Vagina (tissue), 2 donors: Measurements from ENCODE around the gene WEE1. TPM values are rescaled to one million over a fixed set of nuclear protein-coding genes. Genes with fewer than 3 reads are reported as not detected.

ENCODE experiments used
- DNase-seq, 2 donors: peaks; one replicate each; pipeline ENCODE4 v3.0.0-alpha.2; 2017; ENCODE audit errors: extremely low spot score in 2 of 2
- H3K27ac ChIP-seq: fragments of 200-600 bp; sonication (generic); one replicate; pipeline ENCODE4 v1.5.1; 2019
- H3K27me3 ChIP-seq: fragments of 200-600 bp; sonication (generic); one replicate; pipeline ENCODE4 v1.5.1; 2019
- H3K36me3 ChIP-seq, 2 donors: fragments of 200-600 bp; sonication (generic); one replicate each; pipeline ENCODE4 v1.5.1; 2017 to 2019
- H3K4me1 ChIP-seq: fragments of 200-600 bp; sonication (generic); one replicate; pipeline ENCODE4 v1.5.1; 2019
- H3K4me3 ChIP-seq, 2 donors: fragments of 200-600 bp; sonication (generic); 1 replicate in 1 of 2; 2 replicates in 1 of 2; pipeline ENCODE4 v1.5.1; 2016 to 2019
- H3K9me3 ChIP-seq: fragments of 200-600 bp; sonication (generic); one replicate; pipeline ENCODE4 v1.5.1; 2019
- CTCF ChIP-seq, 3 experiments: fragments of 450-650 bp in 2 of 3; fragments of 200-600 bp in 1 of 3; sonication (generic) in 1 of 3; IDR thresholded peaks; one replicate each; pipeline ENCODE4 v1.5.1; 2017 to 2019; ENCODE audit warnings: antibody characterized with exemption in 3 of 3, mild to moderate bottlenecking in 2 of 3, moderate library complexity in 2 of 3
- POLR2A ChIP-seq, 2 donors: fragments of 450-650 bp; IDR thresholded peaks; one replicate each; pipeline ENCODE4 v1.6.1; 2017; ENCODE audit warnings: antibody characterized with exemption in 2 of 2, mild to moderate bottlenecking in 2 of 2, moderate library complexity in 2 of 2
- POLR2AphosphoS5 ChIP-seq, 2 donors: sonication (generic); formaldehyde crosslinking; IDR thresholded peaks; one replicate each; pipeline ENCODE4 v1.9.0; 2017; ENCODE audit warnings: antibody characterized with exemption in 2 of 2, mild to moderate bottlenecking in 2 of 2, low read depth in 1 of 2; ENCODE audit not compliant: insufficient read depth in 1 of 2
- intact Hi-C: fragments of 100-400 bp; cut with DNase I; formaldehyde crosslinking; loops from one replicate; pipeline ENCODE4 v1.15.1; 2023
- total RNA-seq: library from RNA; depleted of rRNA; stranded (reverse); fragments of >200 nt; gene quantifications from one replicate; pipeline ENCODE4 v1.2.3, GENCODE V29; 2016

WEE1 gene
- total RNA-seq, result 22.1 TPM

- TF ChIP-seq CTCF (IDR thresholded peaks at IDR 0.05) (no peak), POLR2AphosphoS5 (IDR thresholded peaks at IDR 0.05; ENCODE audit: insufficient read depth in 1 of 2, low read depth in 1 of 2) (peak; percentile 79 to 97), POLR2A (IDR thresholded peaks at IDR 0.05) (peak; percentile 48 to 77)
- Histone ChIP-seq H3K4me3 (peak within 1 kb of the TSS; percentile 80 to 87), H3K4me1 (peaks cover 63% of the 10 kb centered on the region), H3K27me3 (no peaks in the 10 kb centered on the region), H3K36me3 (peaks cover 0 to 1% of the 10 kb centered on the region in 2 donors), H3K27ac (peak within 1 kb of the TSS; percentile 99), H3K9me3 (no peaks in the 10 kb centered on the region)
- intact Hi-C loops, result loop anchor here (5.0 kb wide), 1 partner anchor 39 kb away; no protein-coding TSS in a partner anchor
- peak; percentile 98 to 99 for DNase-seq
These were observed at the start of gene WEE1 for GRCh38 chr11:9573052-9573774. Gene WEE1 (plus strand): TSS chr11:9573670. CDS start chr11:9573934, 264 bp downstream.

- no peaks in the 10 kb centered on the region for H3K9me3 ChIP-seq
- no peak for DNase-seq
- no peak overlapping the region for H3K27ac ChIP-seq
- H3K4me3 ChIP-seq, result no peak overlapping the region
- TF ChIP-seq CTCF (IDR thresholded peaks at IDR 0.05) (no peak), POLR2A (IDR thresholded peaks at IDR 0.05) (no peak), POLR2AphosphoS5 (IDR thresholded peaks at IDR 0.05; ENCODE audit: insufficient read depth in 1 of 2, low read depth in 1 of 2) (no peak)
- H3K36me3 ChIP-seq, result peaks cover 0 to 21% of the 10 kb centered on the region in 2 donors
- intact Hi-C loops, result no loop called here
- H3K4me1 ChIP-seq, result peaks cover 25% of the 10 kb centered on the region
- H3K27me3 ChIP-seq, result no peaks in the 10 kb centered on the region
These were observed 49.5 kb upstream of the WEE1 start for GRCh38 chr11:9524001-9524400.

- peaks cover 0 to 21% of the 10 kb centered on the region in 2 donors for H3K36me3 ChIP-seq
- no peaks in the 10 kb centered on the region for H3K27me3 ChIP-seq
- intact Hi-C loops, result no loop called here
- no peak overlapping the region for H3K4me3 ChIP-seq
- DNase-seq, result no peak
- peaks cover 36% of the 10 kb centered on the region for H3K4me1 ChIP-seq
- H3K9me3 ChIP-seq, result no peaks in the 10 kb centered on the region
- H3K27ac ChIP-seq, result no peak overlapping the region
- TF ChIP-seq POLR2A (IDR thresholded peaks at IDR 0.05), result no peak
- TF ChIP-seq POLR2AphosphoS5 (IDR thresholded peaks at IDR 0.05; ENCODE audit: insufficient read depth in 1 of 2, low read depth in 1 of 2), result no peak
- TF ChIP-seq CTCF (IDR thresholded peaks at IDR 0.05), result no peak
These were observed 48.4 kb upstream of the WEE1 start for GRCh38 chr11:9525116-9525515.

GRCh38 chr11:9527481-9528135 lies 45.9 kb upstream of the WEE1 start:
- intact Hi-C loops, result no loop called here
- no peaks in the 10 kb centered on the region for H3K9me3 ChIP-seq
- no peak for TF ChIP-seq CTCF (IDR thresholded peaks at IDR 0.05)
- no peak for TF ChIP-seq POLR2A (IDR thresholded peaks at IDR 0.05)
- TF ChIP-seq POLR2AphosphoS5 (IDR thresholded peaks at IDR 0.05; ENCODE audit: insufficient read depth in 1 of 2, low read depth in 1 of 2), result peak in 1 of 2 donors; percentile 76
- peaks cover 0 to 11% of the 10 kb centered on the region in 2 donors for H3K36me3 ChIP-seq
- H3K4me3 ChIP-seq, result no peak overlapping the region
- H3K4me1 ChIP-seq, result peaks cover 54% of the 10 kb centered on the region
- peak overlapping the region; percentile 60 for H3K27ac ChIP-seq
- DNase-seq, result no peak
- H3K27me3 ChIP-seq, result no peaks in the 10 kb centered on the region

- Histone ChIP-seq H3K9me3 (no peaks in the 10 kb centered on the region), H3K27ac (peak overlapping the region; percentile 60), H3K4me1 (peaks cover 59% of the 10 kb centered on the region), H3K4me3 (no peak overlapping the region), H3K27me3 (no peaks in the 10 kb centered on the region), H3K36me3 (peaks cover 0 to 8% of the 10 kb centered on the region in 2 donors)
- intact Hi-C loops, result no loop called here
- TF ChIP-seq CTCF (IDR thresholded peaks at IDR 0.05) (no peak), POLR2A (IDR thresholded peaks at IDR 0.05) (no peak), POLR2AphosphoS5 (IDR thresholded peaks at IDR 0.05; ENCODE audit: insufficient read depth in 1 of 2, low read depth in 1 of 2) (no peak)
- DNase-seq, result no peak
These were observed 45.4 kb upstream of the WEE1 start for GRCh38 chr11:9528136-9528501.
